ENCODE data around the gene DDX21.
"Not testable (repeated sequence)": the region's sequence is repeated elsewhere in the genome, so short reads cannot be mapped to it uniquely, and the experiment has no call there.

The DDX21 gene

GRCh38 chr10:68959695-68960527 lies 3.9 kb downstream of the DDX21 start:
- no peak overlapping the region for H2AFZ ChIP-seq (ENCODE audit: low read depth, low read length)
- no peaks in the 10 kb centered on the region for H3K27me3 ChIP-seq (ENCODE audit: low read depth, low read length)
- no peak overlapping the region for H3K4me3 ChIP-seq (ENCODE audit: low read length)
- no peak overlapping the region for H3K9ac ChIP-seq (ENCODE audit: low read length)
- H3K9me3 ChIP-seq (ENCODE audit: insufficient read depth, low read length), result no peaks in the 10 kb centered on the region
- H3K27ac ChIP-seq (ENCODE audit: low read length), result no peak overlapping the region
- TF ChIP-seq CTCF (IDR thresholded peaks at IDR 0.05; ENCODE audit: low read depth, low read length) (no peak), EZH2phosphoT487 (IDR thresholded peaks at IDR 0.05; ENCODE audit: low read depth) (no peak)
- peaks cover 19% of the 10 kb centered on the region for H3K4me1 ChIP-seq (ENCODE audit: low read length)
- peaks cover 55% of the 10 kb centered on the region for H3K36me3 ChIP-seq (replicated peaks; ENCODE audit: low read depth, low read length)
- H3K4me2 ChIP-seq (ENCODE audit: low read length), result no peak overlapping the region
- H3K79me2 ChIP-seq (ENCODE audit: low read length), result peaks cover 88% of the 10 kb centered on the region
- H4K20me1 ChIP-seq (ENCODE audit: insufficient read depth, low read length), result peaks cover 51% of the 10 kb centered on the region

- H3K4me3 ChIP-seq (ENCODE audit: low read length), result no peak overlapping the region
- peaks cover 66% of the 10 kb centered on the region for H3K36me3 ChIP-seq (replicated peaks; ENCODE audit: low read depth, low read length)
- H3K4me1 ChIP-seq (ENCODE audit: low read length), result peaks cover 13% of the 10 kb centered on the region; the same call in 1 of the 2 replicates
- no peaks in the 10 kb centered on the region for H3K9me3 ChIP-seq (ENCODE audit: insufficient read depth, low read length)
- no peak overlapping the region for H2AFZ ChIP-seq (ENCODE audit: low read depth, low read length)
- H3K27me3 ChIP-seq (ENCODE audit: low read depth, low read length), result no peaks in the 10 kb centered on the region
- H3K79me2 ChIP-seq (ENCODE audit: low read length), result peaks cover 79% of the 10 kb centered on the region
- no peak overlapping the region for H3K27ac ChIP-seq (ENCODE audit: low read length)
- no peak overlapping the region for H3K9ac ChIP-seq (ENCODE audit: low read length)
- no peak overlapping the region for H3K4me2 ChIP-seq (ENCODE audit: low read length)
- peaks cover 44% of the 10 kb centered on the region for H4K20me1 ChIP-seq (ENCODE audit: insufficient read depth, low read length)
- no peak for TF ChIP-seq EZH2phosphoT487 (IDR thresholded peaks at IDR 0.05; ENCODE audit: low read depth)
- TF ChIP-seq CTCF (IDR thresholded peaks at IDR 0.05; ENCODE audit: low read depth, low read length), result no peak
These were observed 7.2 kb downstream of the DDX21 start for GRCh38 chr10:68963151-68963550.

- no peaks in the 10 kb centered on the region for H3K9me3 ChIP-seq (ENCODE audit: insufficient read depth, low read length)
- H3K4me3 ChIP-seq (ENCODE audit: low read length), result no peak overlapping the region
- H3K36me3 ChIP-seq (replicated peaks; ENCODE audit: low read depth, low read length), result peaks cover 64% of the 10 kb centered on the region
- TF ChIP-seq CTCF (IDR thresholded peaks at IDR 0.05; ENCODE audit: low read depth, low read length), result no peak
- TF ChIP-seq EZH2phosphoT487 (IDR thresholded peaks at IDR 0.05; ENCODE audit: low read depth), result no peak
- H4K20me1 ChIP-seq (ENCODE audit: insufficient read depth, low read length), result peaks cover 8% of the 10 kb centered on the region; the same call in 1 of the 2 replicates
- H3K4me2 ChIP-seq (ENCODE audit: low read length), result no peak overlapping the region
- H3K27ac ChIP-seq (ENCODE audit: low read length), result no peak overlapping the region
- H3K4me1 ChIP-seq (ENCODE audit: low read length), result no peaks in the 10 kb centered on the region
- peaks cover 27% of the 10 kb centered on the region for H3K79me2 ChIP-seq (ENCODE audit: low read length)
- no peak overlapping the region for H3K9ac ChIP-seq (ENCODE audit: low read length)
- no peaks in the 10 kb centered on the region for H3K27me3 ChIP-seq (ENCODE audit: low read depth, low read length)
- H2AFZ ChIP-seq (ENCODE audit: low read depth, low read length), result no peak overlapping the region
These were observed 18.0 kb downstream of the DDX21 start for GRCh38 chr10:68973975-68974374.

GRCh38 chr10:68975936-68976473 lies 20.0 kb downstream of the DDX21 start:
- Histone ChIP-seq H3K36me3 (replicated peaks; ENCODE audit: low read depth, low read length) (peaks cover 64% of the 10 kb centered on the region), H3K79me2 (ENCODE audit: low read length) (peaks cover 25% of the 10 kb centered on the region)
- H2AFZ ChIP-seq (ENCODE audit: low read depth, low read length); H3K27me3 ChIP-seq (ENCODE audit: low read depth, low read length); H3K9ac ChIP-seq (ENCODE audit: low read length); H3K27ac ChIP-seq (ENCODE audit: low read length); H3K4me1 ChIP-seq (ENCODE audit: low read length); H3K9me3 ChIP-seq (ENCODE audit: insufficient read depth, low read length); H3K4me3 ChIP-seq (ENCODE audit: low read length); H3K4me2 ChIP-seq (ENCODE audit: low read length); H4K20me1 ChIP-seq (ENCODE audit: insufficient read depth, low read length): not testable (repeated sequence)

- Histone ChIP-seq H3K36me3 (replicated peaks; ENCODE audit: low read depth, low read length) (peaks cover 57% of the 10 kb centered on the region), H3K79me2 (ENCODE audit: low read length) (peaks cover 19% of the 10 kb centered on the region)
- H3K4me3 ChIP-seq (ENCODE audit: low read length); H3K4me2 ChIP-seq (ENCODE audit: low read length); H3K9ac ChIP-seq (ENCODE audit: low read length); H3K27ac ChIP-seq (ENCODE audit: low read length); H3K4me1 ChIP-seq (ENCODE audit: low read length); H2AFZ ChIP-seq (ENCODE audit: low read depth, low read length); H3K27me3 ChIP-seq (ENCODE audit: low read depth, low read length); H4K20me1 ChIP-seq (ENCODE audit: insufficient read depth, low read length); H3K9me3 ChIP-seq (ENCODE audit: insufficient read depth, low read length): not testable (repeated sequence)
These were observed 23.8 kb downstream of the DDX21 start for GRCh38 chr10:68979738-68980137.

Measured in OCI-LY3 (cell line).